CD4-positive, alpha-beta T cell treated with Interleukin-6 at 100 ng/mL for 8 hours (primary cell): ENCODE data around the gene INAFM1.
"Not testable (repeated sequence)": the region's sequence is repeated elsewhere in the genome, so short reads cannot be mapped to it uniquely, and the experiment has no call there.

Experiments
- DNase-seq: peaks from one replicate; pipeline ENCODE4 v3.0.0-alpha.2; 2020; ENCODE audit warnings: mixed read lengths, low spot score

INAFM1 gene

GRCh38 chr19:47240996-47241918 lies 33.4 kb upstream of the INAFM1 start:
- DNase-seq: peak; percentile 90

GRCh38 chr19:47241919-47242577 lies 32.6 kb upstream of the INAFM1 start:
- DNase-seq: no peak

- DNase-seq: no peak
Observed at GRCh38 chr19:47243364-47243775, 31.3 kb upstream of the INAFM1 start.

GRCh38 chr19:47243776-47244547 lies 30.7 kb upstream of the INAFM1 start:
- DNase-seq: peak; percentile 90

- peak; percentile 75 for DNase-seq
Observed at GRCh38 chr19:47247308-47247990, 27.2 kb upstream of the INAFM1 start.

GRCh38 chr19:47253016-47253415 lies 21.7 kb upstream of the INAFM1 start:
- not testable (repeated sequence) for DNase-seq

- DNase-seq: no peak
Observed at GRCh38 chr19:47253467-47253881, 21.2 kb upstream of the INAFM1 start.

GRCh38 chr19:47253970-47254369 lies 20.7 kb upstream of the INAFM1 start:
- DNase-seq: no peak

GRCh38 chr19:47255879-47256692 lies 18.6 kb upstream of the INAFM1 start, which contains the start of gene CCDC9:
Gene CCDC9, plus strand, starts transcription at chr19:47256525. Its CDS starts 1,876 bp downstream, at chr19:47258401.
- peak; percentile 91 for DNase-seq

- DNase-seq: peak; percentile 99
Observed at GRCh38 chr19:47256693-47257410, 17.8 kb upstream of the INAFM1 start.

- no peak for DNase-seq
Observed at GRCh38 chr19:47257411-47258169, 17.1 kb upstream of the INAFM1 start.

GRCh38 chr19:47258434-47258833 lies 16.3 kb upstream of the INAFM1 start:
- DNase-seq: no peak

- DNase-seq: no peak
Observed at GRCh38 chr19:47258895-47259555, 15.7 kb upstream of the INAFM1 start.

- no peak for DNase-seq
Observed at GRCh38 chr19:47260476-47260875, 14.2 kb upstream of the INAFM1 start.

- DNase-seq: not testable (repeated sequence)
Observed at GRCh38 chr19:47261946-47262793, 12.5 kb upstream of the INAFM1 start.

- DNase-seq: no peak
Observed at GRCh38 chr19:47264629-47265028, 10.1 kb upstream of the INAFM1 start.

- no peak for DNase-seq
Observed at GRCh38 chr19:47266401-47266941, 8.2 kb upstream of the INAFM1 start.

GRCh38 chr19:47267350-47267759 lies 7.3 kb upstream of the INAFM1 start:
- DNase-seq: no peak
